ENCODE results near the gene POU3F3.

The POU3F3 gene

GRCh38 chr2:104901037-104901881 is 47.3 kb downstream of the POU3F3 start:
- H3K27ac ChIP-seq (ENCODE audit: low read depth, low read length, severe bottlenecking) = no peak overlapping the region
- H3K4me1 ChIP-seq (ENCODE audit: control insufficient read depth, insufficient read depth, low read length, poor library complexity, severe bottlenecking) = peaks cover 4% of the 10 kb centered on the region
- no peaks in the 10 kb centered on the region for H3K36me3 ChIP-seq (ENCODE audit: control insufficient read depth, insufficient read depth, low read length)
- 81 to 88% methylated on average over 8 to 10 of the region's 14 CpGs for WGBS, 2 experiments (ENCODE audit: insufficient coverage in 2 of 2)
- no peaks in the 10 kb centered on the region for H3K9me3 ChIP-seq (ENCODE audit: control insufficient read depth, low read length)
- H3K4me3 ChIP-seq (ENCODE audit: extremely low read depth, insufficient read depth, low read length, poor library complexity, severe bottlenecking) = no peak overlapping the region

- no peaks in the 10 kb centered on the region for H3K36me3 ChIP-seq (ENCODE audit: control insufficient read depth, insufficient read depth, low read length)
- H3K4me3 ChIP-seq (ENCODE audit: extremely low read depth, insufficient read depth, low read length, poor library complexity, severe bottlenecking) = no peak overlapping the region
- H3K4me1 ChIP-seq (ENCODE audit: control insufficient read depth, insufficient read depth, low read length, poor library complexity, severe bottlenecking) = peaks cover 4% of the 10 kb centered on the region
- 90% methylated on average over 2 of the region's 6 CpGs; no CpG with 5 or more reads in 1 of the 2 experiments for WGBS, 2 experiments (ENCODE audit: insufficient coverage in 2 of 2)
- no peaks in the 10 kb centered on the region for H3K9me3 ChIP-seq (ENCODE audit: control insufficient read depth, low read length)
- H3K27ac ChIP-seq (ENCODE audit: low read depth, low read length, severe bottlenecking) = no peak overlapping the region
Observed at GRCh38 chr2:104902317-104902716, 48.4 kb downstream of the POU3F3 start.
